22Rv1 (cell line): ENCODE measurements around the gene SSMEM1.

Source experiments
- CTCF ChIP-seq: fragments of 450-650 bp; IDR thresholded peaks from 2 replicates; pipeline ENCODE4 v1.5.1; 2017; ENCODE audit warnings: mild to moderate bottlenecking
- ZFX ChIP-seq: fragments of 450-650 bp; IDR thresholded peaks from 2 replicates; pipeline ENCODE4 v1.6.1; 2017; ENCODE audit warnings: antibody characterized with exemption, borderline replicate concordance

DNA sequence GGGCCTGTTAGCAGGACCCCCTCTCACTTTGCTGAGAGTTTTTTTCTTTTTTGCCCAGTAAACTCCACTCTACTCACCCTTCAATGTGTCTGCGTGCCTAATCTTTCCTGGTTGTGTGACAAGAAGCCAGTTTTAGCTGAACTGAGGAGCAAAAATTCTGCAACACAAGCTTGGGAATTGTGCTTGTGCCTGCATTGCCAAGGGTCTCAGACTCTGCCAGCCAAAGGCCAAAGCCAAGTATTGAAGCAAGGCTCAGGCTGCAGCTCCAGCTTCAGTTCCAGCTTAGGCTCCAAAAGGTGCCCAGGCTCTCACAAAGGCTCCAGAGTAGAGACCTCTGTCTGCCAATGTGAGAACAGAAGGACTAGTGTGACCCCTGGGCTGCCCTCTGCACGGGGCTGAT is 54.8 kb downstream of the SSMEM1 start:
- TF ChIP-seq CTCF = no peak
- no peak for TF ChIP-seq ZFX
